NCI-H1436 treated with DMSO at 0.1 percent for 48 hours (cell line): ENCODE data around the gene TINAGL1.

Source experiments
- DNase-seq: peaks from one replicate; lab custom pipeline; 2025; lab: John Stamatoyannopoulos, UW

The TINAGL1 gene

DNA sequence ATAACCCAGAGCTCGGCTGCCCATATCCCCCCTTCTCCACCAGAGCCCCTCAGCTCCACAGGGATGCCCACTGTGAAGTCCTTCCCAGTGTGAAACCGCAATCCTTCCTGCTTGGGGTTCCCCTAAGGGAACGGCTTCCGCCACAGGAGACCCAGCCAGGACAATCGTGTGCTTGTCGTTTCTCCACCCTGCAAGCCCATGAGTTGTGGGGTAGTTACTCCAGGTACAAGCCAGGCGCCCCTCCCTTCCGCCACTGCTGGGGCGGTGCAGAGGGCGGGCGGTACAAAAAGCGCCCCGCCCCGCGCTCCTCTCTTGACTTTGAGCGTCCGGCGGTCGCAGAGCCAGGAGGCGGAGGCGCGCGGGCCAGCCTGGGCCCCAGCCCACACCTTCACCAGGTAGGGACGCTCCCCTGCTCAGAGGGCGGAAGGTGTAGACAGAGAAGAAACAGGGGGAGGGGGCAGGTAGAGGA lies at the start of gene TINAGL1:
Gene TINAGL1 (plus strand): TSS at position 315 of the 469 bp plus-strand sequence. CDS start 634 bp downstream, outside the sequence.
- DNase-seq: no peak

GRCh38 chr1:31529999-31530684 lies 46.2 kb upstream of the TINAGL1 start:
- no peak for DNase-seq

GRCh38 chr1:31531177-31531999 lies 44.9 kb upstream of the TINAGL1 start:
- no peak for DNase-seq

- DNase-seq: no peak
These were observed 44.1 kb upstream of the TINAGL1 start for GRCh38 chr1:31532173-31532572.

GRCh38 chr1:31535561-31535960 lies 40.8 kb upstream of the TINAGL1 start:
- DNase-seq: no peak

DNA sequence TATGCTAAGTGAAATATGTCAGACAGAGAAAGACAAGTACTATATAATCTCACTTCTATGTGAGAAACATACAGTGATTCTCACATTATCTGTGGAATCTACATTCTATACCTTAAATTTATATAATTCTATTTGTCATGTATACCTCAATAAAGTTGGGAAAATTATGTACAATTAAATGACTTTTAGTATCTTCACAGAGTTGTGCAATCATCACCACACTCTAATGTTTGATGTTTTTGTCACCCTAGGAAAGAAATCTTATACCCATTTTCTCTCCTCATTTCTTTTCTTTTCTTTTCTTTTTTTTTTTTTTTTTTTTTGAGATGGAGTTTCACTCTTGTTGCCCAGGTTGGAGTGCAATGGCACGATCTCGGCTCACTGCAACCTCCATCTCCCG lies 37.0 kb upstream of the TINAGL1 start:
- DNase-seq: no peak

DNA sequence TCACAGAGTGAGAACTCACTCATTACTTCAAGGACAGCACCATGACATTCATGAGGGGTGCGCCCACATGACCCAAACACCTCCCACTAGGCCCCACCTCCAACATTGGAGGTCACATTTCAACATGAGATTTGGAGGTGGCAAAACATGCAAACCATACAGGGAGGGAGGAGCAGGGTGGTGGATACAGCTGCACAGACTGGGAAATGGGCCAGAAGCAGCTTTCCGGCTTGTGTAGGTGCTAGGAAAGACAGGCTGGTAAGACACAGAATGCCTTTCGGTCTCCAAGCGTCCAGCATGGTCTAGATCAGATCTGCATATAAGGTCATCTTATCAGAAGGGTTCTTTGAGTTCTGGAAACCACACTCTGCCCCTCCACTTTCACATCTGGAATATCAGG lies 35.1 kb upstream of the TINAGL1 start:
- no peak for DNase-seq

DNA sequence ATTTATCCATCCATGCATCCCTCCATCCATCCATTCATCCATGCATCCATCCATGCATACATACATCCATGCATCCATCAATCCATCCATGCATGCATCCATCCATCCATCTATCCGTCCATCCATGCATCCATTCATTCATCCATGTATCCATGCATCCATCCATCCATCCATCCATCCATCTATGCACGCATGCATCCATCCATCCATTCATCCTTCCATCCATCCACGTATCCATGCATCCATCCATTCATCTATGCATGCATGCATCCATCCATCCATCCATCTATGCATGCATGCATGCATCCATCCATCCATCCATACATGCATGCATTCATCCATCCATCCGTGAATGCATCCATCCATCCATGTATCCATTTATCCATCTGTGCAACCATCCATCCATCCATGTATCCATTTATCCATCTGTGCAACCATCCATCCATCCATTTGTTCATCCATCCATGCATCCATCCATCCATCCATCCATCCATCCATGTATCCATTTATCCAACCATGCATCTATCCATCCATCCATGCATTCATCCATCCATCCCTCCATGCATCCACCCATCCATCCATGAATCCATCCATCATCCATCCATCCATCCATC lies 30.3 kb upstream of the TINAGL1 start:
- no peak for DNase-seq

DNA sequence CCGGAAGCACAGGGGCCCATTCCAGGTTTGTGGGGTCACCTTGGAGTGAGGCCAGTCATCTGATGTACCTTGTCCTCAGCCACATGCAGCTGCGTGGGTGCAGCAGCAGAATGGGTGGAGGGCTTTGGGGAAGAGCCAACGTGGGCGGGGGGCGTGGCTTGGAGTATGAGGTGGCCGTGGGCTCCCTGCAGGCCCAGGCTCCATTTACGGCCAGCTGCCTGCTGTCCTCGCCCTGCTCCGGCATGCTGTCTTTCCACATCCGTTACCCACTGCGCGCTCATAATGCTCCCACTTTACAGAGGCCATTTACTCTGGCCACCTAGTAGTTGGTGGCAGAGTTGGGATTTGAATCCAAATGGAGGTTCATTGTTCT lies 27.8 kb upstream of the TINAGL1 start:
- no peak for DNase-seq

- DNase-seq: peak; percentile 49
These were observed 27.2 kb upstream of the TINAGL1 start for GRCh38 chr1:31548907-31549808.

DNA sequence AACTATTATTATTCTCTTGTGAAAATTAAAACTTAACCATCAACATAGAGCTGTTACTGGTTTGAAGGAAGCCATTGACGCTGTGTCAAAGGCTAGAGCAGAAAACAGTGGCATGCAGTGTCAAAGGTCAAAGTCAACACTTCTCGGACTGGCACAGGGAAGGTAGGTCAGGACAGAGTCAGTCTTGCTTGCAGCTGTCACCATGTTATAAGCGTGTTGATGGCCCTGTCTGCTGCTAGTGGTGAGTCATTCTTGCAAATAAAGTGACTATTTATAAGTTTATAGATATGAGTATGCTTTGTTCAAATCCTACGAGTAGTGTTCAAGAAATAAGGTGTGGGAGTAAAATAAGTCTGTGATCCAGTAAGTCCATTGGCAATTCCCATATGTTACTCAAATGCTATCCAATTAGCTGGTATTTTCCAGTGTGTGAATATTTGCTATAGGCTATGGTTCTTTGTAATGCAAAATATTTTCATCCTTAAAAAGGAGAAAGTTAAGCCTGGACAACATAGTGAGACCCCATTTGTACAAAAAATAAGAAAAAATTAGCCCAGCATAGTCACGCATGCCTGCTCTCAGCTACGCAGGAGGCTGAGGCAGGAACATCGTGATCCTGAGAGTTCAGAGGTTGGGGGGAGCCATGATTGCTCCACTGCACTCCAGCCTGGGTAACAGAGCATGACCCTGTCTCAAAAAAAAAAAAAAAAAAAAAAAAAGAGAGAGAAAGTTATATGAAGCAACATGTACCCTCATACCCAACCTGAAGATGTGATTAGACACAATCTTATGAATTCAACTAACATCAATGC lies 26.3 kb upstream of the TINAGL1 start:
- no peak for DNase-seq

DNA sequence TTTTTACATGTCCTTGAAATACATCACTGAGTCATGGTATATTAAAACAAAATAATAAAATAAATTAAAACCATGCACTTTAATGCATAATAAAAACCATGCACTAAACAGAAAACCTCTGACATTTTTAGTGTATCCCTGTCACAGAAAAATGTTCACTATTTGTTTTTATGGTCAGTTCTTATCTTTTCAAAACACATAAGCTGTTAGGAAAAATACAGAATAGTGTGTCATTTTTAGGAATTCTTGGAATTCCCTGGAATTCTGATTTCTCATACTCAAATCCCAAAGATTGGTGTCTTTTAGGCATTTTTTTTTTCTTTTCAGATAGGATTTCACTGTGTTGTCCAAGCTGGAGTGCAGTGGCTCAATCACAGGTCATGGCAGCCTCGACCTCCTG lies 25.1 kb upstream of the TINAGL1 start:
- DNase-seq: no peak

GRCh38 chr1:31552489-31552888 lies 23.8 kb upstream of the TINAGL1 start:
- no peak for DNase-seq

- DNase-seq: no peak
These were observed 19.8 kb upstream of the TINAGL1 start for GRCh38 chr1:31556481-31557006.

- no peak for DNase-seq
These were observed 16.6 kb upstream of the TINAGL1 start for GRCh38 chr1:31559715-31560114.

DNA sequence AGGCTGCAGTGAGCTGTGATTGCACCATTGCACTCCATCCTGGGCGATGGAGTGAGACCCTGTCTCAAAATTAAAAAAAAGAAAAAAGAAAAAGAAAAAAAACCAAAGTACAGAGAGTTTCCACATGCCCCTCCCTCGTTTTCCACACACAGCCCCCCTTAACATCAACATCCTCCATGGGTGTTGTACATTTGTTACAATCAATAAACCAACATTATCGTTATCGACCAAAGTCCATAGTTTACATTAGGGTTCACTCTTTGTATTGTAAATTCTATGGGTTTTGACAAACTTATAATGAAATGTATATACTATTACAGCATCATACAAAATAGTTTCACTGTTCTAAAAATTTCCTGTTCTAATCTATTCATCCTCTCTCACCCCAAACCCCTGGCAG lies 15.9 kb upstream of the TINAGL1 start:
- DNase-seq: no peak

- DNase-seq: no peak
These were observed 13.5 kb upstream of the TINAGL1 start for GRCh38 chr1:31562707-31563360.

- DNase-seq: no peak
These were observed 11.7 kb upstream of the TINAGL1 start for GRCh38 chr1:31564606-31564989.

- DNase-seq: no peak
These were observed 8.3 kb upstream of the TINAGL1 start for GRCh38 chr1:31567956-31568570.
